ENCODE results near the gene ILF3. TPM values are rescaled to one million over a fixed set of nuclear protein-coding genes. Genes with fewer than 3 reads are reported as not detected.

The ILF3 gene
- total RNA-seq, 1 donor from 2014 or later = 125 TPM

- no peak overlapping the region for H3K4me3 ChIP-seq (ENCODE audit: low read depth, low read length)
- TF ChIP-seq CTCF (conservative IDR thresholded peaks at IDR 0.05; ENCODE audit: low read depth, low read length) = no peak
- DNase-seq (ENCODE audit: low read depth) = no peak
Observed at GRCh38 chr19:10618846-10619245, 35.3 kb upstream of the ILF3 start.

GRCh38 chr19:10620786-10621185, 33.4 kb upstream of the ILF3 start:
- no peak for TF ChIP-seq CTCF (conservative IDR thresholded peaks at IDR 0.05; ENCODE audit: low read depth, low read length)
- H3K4me3 ChIP-seq (ENCODE audit: low read depth, low read length) = no peak overlapping the region
- no peak for DNase-seq (ENCODE audit: low read depth)

- no peak for DNase-seq (ENCODE audit: low read depth)
- H3K4me3 ChIP-seq (ENCODE audit: low read depth, low read length) = no peak overlapping the region
- no peak for TF ChIP-seq CTCF (conservative IDR thresholded peaks at IDR 0.05; ENCODE audit: low read depth, low read length)
Observed at GRCh38 chr19:10621966-10622365, 32.2 kb upstream of the ILF3 start.

GRCh38 chr19:10624585-10624984, 29.6 kb upstream of the ILF3 start:
- TF ChIP-seq CTCF (conservative IDR thresholded peaks at IDR 0.05; ENCODE audit: low read depth, low read length) = no peak
- H3K4me3 ChIP-seq (ENCODE audit: low read depth, low read length) = peak overlapping the region; percentile 71
- DNase-seq (ENCODE audit: low read depth) = no peak

- DNase-seq (ENCODE audit: low read depth) = no peak
- TF ChIP-seq CTCF (conservative IDR thresholded peaks at IDR 0.05; ENCODE audit: low read depth, low read length) = no peak
Observed at GRCh38 chr19:10625003-10625761, 29.0 kb upstream of the ILF3 start, which contains the start of gene SLC44A2. SLC44A2 (plus strand) TSS chr19:10625553; CDS start chr19:10625634, 81 bp downstream.

GRCh38 chr19:10625762-10626138, 28.4 kb upstream of the ILF3 start:
- TF ChIP-seq CTCF (conservative IDR thresholded peaks at IDR 0.05; ENCODE audit: low read depth, low read length) = no peak

More at GRCh38 chr19:10625003-10625761, 29.0 kb upstream of the ILF3 start, which contains the start of gene SLC44A2:
- peak within 1 kb of the TSS; percentile 71 for H3K4me3 ChIP-seq (ENCODE audit: low read depth, low read length)

GRCh38 chr19:10631874-10632273, 22.3 kb upstream of the ILF3 start:
- no peak for DNase-seq (ENCODE audit: low read depth)
- TF ChIP-seq CTCF (conservative IDR thresholded peaks at IDR 0.05; ENCODE audit: low read depth, low read length) = no peak
- no peak overlapping the region for H3K4me3 ChIP-seq (ENCODE audit: low read depth, low read length)

More at GRCh38 chr19:10625762-10626138, 28.4 kb upstream of the ILF3 start:
- DNase-seq (ENCODE audit: low read depth) = no peak
- peak overlapping the region; percentile 71 for H3K4me3 ChIP-seq (ENCODE audit: low read depth, low read length)

All from epithelial cell of proximal tubule (primary cell).